ENCODE measurements around the gene IFFO2. TPM values are rescaled to one million over a fixed set of nuclear protein-coding genes. Genes with fewer than 3 reads are reported as not detected.

IFFO2 gene
- total RNA-seq, 1 experiment from 2014 or later = 15.6 TPM

- ChIA-PET POLR2A (no interaction called here), RAD21 (ENCODE audit: low non-redundant PET in 1 of 2, low total read pairs in 2 of 2, uncharacterized antibody in 2 of 2, unreplicated experiment in 2 of 2) (no interaction called here), CTCF (interaction anchor here (0.8 to 1.7 kb wide), 2 partner anchors 19 to 25 kb away, joined by 4 to 7 read pairs; no protein-coding TSS in a partner anchor)
- no TSS peak for BruUV-seq (replicated peaks)
- Histone ChIP-seq H4K20me1 (ENCODE audit: insufficient read depth) (no peaks in the 10 kb centered on the region), H3K4me1 (ENCODE audit: control insufficient read depth in 1 of 2, insufficient read depth in 2 of 2, low read length in 2 of 2) (peaks cover 16 to 59% of the 10 kb centered on the region in 2 experiments), H3K9me2 (ENCODE audit: insufficient read depth) (no peaks in the 10 kb centered on the region), H3K36me3 (ENCODE audit: control insufficient read depth in 1 of 2, insufficient read depth in 2 of 2, low read length in 2 of 2) (no peaks in the 10 kb centered on the region), H3K9me3 (ENCODE audit: control insufficient read depth in 1 of 2, insufficient read depth in 1 of 2, low read depth in 1 of 2, low read length in 2 of 2) (no peaks in the 10 kb centered on the region), H3K27ac (ENCODE audit: low read depth, low read length) (no peak overlapping the region), H3K4me2 (ENCODE audit: low read length) (peak overlapping the region; percentile 33), H3K27me3 (ENCODE audit: insufficient read depth, low read length) (no peaks in the 10 kb centered on the region), H3K4me3 (replicated peaks in 1 of 2; ENCODE audit: low read depth in 1 of 2, low read length in 2 of 2) (no peak overlapping the region), H3K79me2 (ENCODE audit: insufficient read depth, low read length) (peaks cover 89% of the 10 kb centered on the region), H3K9ac (ENCODE audit: low read length) (no peak overlapping the region), H2AFZ (ENCODE audit: low read depth, low read length, poor library complexity, severe bottlenecking) (no peak overlapping the region)
- DNase-seq (ENCODE audit: low read depth, low spot score) = no peak
- intact Hi-C loops (cut with micrococcal nuclease) = no loop called here
- TF ChIP-seq SP1 (IDR thresholded peaks at IDR 0.05; ENCODE audit: low read depth) (peak; percentile 69), EZH2phosphoT487 (IDR thresholded peaks at IDR 0.05; ENCODE audit: borderline replicate concordance) (no peak), CBX3 (IDR thresholded peaks at IDR 0.05; ENCODE audit: low read depth) (peak; percentile 76; the same call in 1 of the 2 replicates), YY1 (IDR thresholded peaks at IDR 0.05; ENCODE audit: extremely low read depth, insufficient replicate concordance, low read depth, low read length) (no peak), EZH2 (IDR thresholded peaks at IDR 0.05) (no peak), ZBTB33 (IDR thresholded peaks at IDR 0.05; ENCODE audit: extremely low read depth, insufficient replicate concordance, low read length) (no peak), POLR2AphosphoS5 (IDR thresholded peaks at IDR 0.05; ENCODE audit: low read depth, low read length) (no peak), MAX (IDR thresholded peaks at IDR 0.05) (peak; percentile 54; the same call in 1 of the 2 replicates), TCF7L2 (IDR thresholded peaks at IDR 0.05; ENCODE audit: borderline replicate concordance, extremely low read depth, insufficient read depth, insufficient read length) (no peak), SIN3A (IDR thresholded peaks at IDR 0.05; ENCODE audit: low read depth) (no peak), FOSL1 (IDR thresholded peaks at IDR 0.05; ENCODE audit: low read depth) (no peak; the same call in 1 of the 2 replicates), ATF3 (IDR thresholded peaks at IDR 0.05) (no peak), SRF (IDR thresholded peaks at IDR 0.05; ENCODE audit: low read depth) (no peak), CEBPB (IDR thresholded peaks at IDR 0.05; ENCODE audit: low read depth) (no peak), EGR1 (IDR thresholded peaks at IDR 0.05; ENCODE audit: low read depth) (no peak), RAD21 (IDR thresholded peaks at IDR 0.05; ENCODE audit: low read depth) (no peak), JUND (IDR thresholded peaks at IDR 0.05) (no peak; the same call in 1 of the 2 replicates), REST (IDR thresholded peaks at IDR 0.05; ENCODE audit: low read depth) (no peak), ZFX (IDR thresholded peaks at IDR 0.05) (no peak), ZNF274 (IDR thresholded peaks at IDR 0.05; ENCODE audit: low read depth, low read length) (no peak), ELF1 (IDR thresholded peaks at IDR 0.05; ENCODE audit: borderline replicate concordance, low read depth) (no peak)
- ATAC-seq = peak; percentile 38; the same call in 1 of the 2 replicates
Measured at GRCh38 chr1:18932387-18932786, 24.1 kb downstream of the IFFO2 start.
